ENCODE results near the gene SRGAP1. TPM values are rescaled to one million over a fixed set of nuclear protein-coding genes. Genes with fewer than 3 reads are reported as not detected.
"Not testable (repeated sequence)": the region's sequence is repeated elsewhere in the genome, so short reads cannot be mapped to it uniquely, and the experiment has no call there.

The SRGAP1 gene
- polyA plus RNA-seq, 4 donors = 16.9 to 27.8 (median 22.7) TPM

GRCh38 chr12:64066776-64067175 is 222.3 kb downstream of the SRGAP1 start:
- DNase-seq (ENCODE audit: low read depth in 4 of 4, low spot score in 2 of 4) = no peak

GRCh38 chr12:64070454-64070853 is 226.0 kb downstream of the SRGAP1 start:
- no peak for DNase-seq (ENCODE audit: low read depth in 4 of 4, low spot score in 2 of 4)

- no peak for DNase-seq (ENCODE audit: low read depth in 4 of 4, low spot score in 2 of 4)
Measured at GRCh38 chr12:64072916-64073575, 228.5 kb downstream of the SRGAP1 start.

- not testable (repeated sequence) for DNase-seq (ENCODE audit: low read depth in 4 of 4, low spot score in 2 of 4)
Measured at GRCh38 chr12:64076565-64076964, 232.1 kb downstream of the SRGAP1 start.

GRCh38 chr12:64077922-64078321 is 233.4 kb downstream of the SRGAP1 start:
- DNase-seq (ENCODE audit: low read depth in 4 of 4, low spot score in 2 of 4) = no peak

DNA sequence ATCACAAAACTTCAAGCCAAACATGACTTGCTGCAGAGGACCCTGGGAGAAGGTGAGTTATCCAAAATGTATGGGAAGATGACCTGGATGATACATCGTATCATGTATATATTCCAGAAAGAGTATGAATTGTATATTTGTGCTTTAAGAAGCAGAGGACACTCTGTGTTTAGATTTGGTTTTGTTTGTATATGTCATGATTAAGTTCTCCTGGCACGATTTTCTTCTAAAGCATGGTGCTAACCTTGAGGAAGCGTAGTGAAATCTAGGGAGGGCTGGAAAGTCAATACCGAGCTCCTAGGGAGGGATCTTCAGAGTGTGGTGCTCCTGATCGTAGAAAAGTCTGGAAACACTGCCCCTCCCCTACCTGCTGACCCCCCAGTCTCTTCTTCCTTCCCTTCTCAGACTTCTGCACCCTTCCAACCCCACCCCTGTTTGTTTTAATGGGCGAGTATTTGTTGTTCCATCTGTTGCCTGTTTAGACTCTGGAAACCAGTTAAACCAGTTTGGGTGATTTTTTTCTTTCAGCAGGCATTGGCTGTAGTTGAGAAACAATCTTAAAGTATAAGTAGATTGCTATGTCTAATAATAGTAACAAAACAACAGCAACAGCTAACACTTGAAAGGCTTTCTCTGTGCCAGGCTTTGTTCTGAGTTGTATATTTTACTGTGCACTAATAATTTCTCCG is 236.0 kb downstream of the SRGAP1 start:
- DNase-seq (ENCODE audit: low read depth in 4 of 4, low spot score in 2 of 4) = no peak

- DNase-seq (ENCODE audit: low read depth in 4 of 4, low spot score in 2 of 4) = no peak
Measured at GRCh38 chr12:64081008-64081404, 236.5 kb downstream of the SRGAP1 start.

DNA sequence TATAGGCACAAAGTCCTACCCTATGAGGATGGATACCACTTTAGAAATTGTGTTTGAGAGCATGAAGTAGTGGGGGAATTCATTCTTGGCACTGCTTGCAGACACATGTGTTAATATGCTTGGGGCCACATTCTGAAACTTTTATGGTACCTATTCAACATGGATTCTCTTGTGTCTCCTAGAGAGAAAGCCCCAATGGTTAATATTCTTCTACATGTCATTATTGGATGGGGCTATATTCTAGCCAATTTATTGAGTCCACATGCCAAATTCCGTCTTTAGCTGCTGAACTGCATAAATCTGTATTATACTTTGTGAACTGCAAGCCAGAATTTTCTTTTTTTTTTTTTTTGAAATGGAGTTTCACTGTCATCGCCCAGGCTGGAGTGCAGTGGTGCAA is 237.6 kb downstream of the SRGAP1 start:
- DNase-seq (ENCODE audit: low read depth in 4 of 4, low spot score in 2 of 4) = no peak

- DNase-seq (ENCODE audit: low read depth in 4 of 4, low spot score in 2 of 4) = no peak
Measured at GRCh38 chr12:64082866-64083268, 238.4 kb downstream of the SRGAP1 start.

DNA sequence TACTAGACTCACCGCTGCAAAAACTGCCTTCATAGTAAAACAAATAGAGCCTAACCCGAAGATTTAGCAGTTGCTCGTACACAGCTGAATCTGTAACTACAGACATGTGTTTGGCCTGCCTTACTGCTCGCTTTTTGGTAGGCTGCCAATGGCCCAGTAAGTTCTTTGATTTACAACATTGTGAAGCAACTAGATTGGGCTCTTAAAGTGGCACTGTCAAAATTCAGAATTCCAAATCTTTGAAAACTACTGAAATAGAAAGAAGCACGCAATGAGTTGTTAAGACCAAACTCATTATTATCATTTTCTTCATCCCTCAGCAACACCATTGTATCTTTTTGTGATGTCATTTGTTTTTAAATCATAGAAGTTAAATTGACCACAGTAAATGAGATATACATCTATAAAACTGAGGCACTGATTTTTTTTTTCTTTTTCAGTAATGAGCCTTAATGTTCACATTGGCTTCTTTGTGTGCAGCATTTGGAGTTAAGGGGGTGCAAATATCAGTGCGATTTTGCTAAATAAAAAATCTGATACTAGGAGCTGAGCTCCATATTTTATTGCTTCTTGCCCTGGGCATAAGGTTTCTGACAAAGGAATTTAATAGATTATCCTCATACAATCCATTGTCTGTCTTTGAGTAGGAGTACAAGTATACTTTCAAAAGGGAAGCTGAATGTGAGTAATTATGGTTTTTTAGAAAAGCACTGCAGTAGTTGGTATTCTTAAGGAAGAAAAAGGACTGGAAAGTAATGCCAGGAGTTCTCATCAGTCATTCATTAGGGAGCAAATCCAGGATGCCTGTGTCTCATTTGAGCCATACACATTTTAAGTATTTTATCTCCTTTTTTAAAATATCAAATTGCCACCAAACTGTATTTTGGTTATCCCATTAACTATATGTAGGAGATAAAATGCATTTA is 239.0 kb downstream of the SRGAP1 start:
- DNase-seq (ENCODE audit: low read depth in 4 of 4, low spot score in 2 of 4) = peak; percentile 32 to 65 (median 46)

DNA sequence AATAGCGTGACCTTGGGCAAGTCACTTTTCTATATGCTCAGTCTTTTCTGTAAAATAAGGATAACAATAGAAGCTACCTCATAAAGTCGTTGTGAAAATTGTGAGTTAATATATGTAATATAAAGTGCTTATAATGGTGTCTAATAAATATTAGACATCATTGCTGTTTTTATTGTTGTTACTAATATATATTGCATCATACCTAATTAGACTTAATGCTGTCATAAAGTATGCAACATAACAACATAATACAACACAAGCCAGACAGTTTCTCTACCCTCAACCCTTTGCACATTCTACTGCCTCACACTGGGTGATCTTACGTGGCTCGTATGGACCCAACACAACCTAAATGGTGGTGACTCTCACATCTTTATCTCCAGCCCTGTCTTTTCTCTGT is 240.7 kb downstream of the SRGAP1 start:
- no peak for DNase-seq (ENCODE audit: low read depth in 4 of 4, low spot score in 2 of 4)

GRCh38 chr12:64085996-64086395 is 241.5 kb downstream of the SRGAP1 start:
- no peak for DNase-seq (ENCODE audit: low read depth in 4 of 4, low spot score in 2 of 4)

DNA sequence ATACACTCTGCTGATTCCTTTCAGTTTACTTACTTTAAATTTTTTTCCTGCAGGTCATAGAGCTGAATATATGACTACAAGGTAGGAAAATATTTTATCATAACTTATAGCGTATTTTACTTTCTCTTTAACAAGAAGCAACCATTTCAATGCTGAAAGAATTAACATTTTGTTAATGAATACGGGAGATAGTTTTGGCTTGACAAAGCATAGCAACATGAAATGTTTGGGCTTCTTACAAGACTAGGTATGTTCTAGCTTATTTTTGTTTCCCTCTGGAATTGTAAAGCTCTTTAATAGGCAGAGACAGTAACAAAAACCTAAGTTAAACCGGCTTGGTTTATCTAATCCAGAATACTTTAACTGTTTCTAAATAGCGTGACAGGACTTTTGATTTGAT is 242.4 kb downstream of the SRGAP1 start:
- DNase-seq (ENCODE audit: low read depth in 4 of 4, low spot score in 2 of 4) = no peak

DNA sequence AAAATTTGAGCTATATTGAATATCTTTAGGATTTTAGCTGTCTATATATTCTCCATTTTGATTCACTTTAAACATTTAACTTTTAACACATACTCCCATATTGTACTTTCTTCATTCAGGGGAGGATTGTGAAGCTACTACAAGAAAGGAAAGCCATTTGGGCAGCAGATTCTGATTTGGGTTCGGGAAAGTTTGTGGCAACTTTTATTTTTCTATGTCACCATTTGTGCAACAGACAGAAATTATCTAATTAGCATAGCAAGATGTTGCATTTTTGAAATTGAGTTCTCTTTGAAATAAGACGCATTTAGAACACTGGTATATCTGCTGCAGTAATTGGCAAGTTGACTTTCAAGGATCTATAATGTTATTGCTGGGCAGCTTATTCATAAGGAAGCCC is 243.3 kb downstream of the SRGAP1 start:
- no peak for DNase-seq (ENCODE audit: low read depth in 4 of 4, low spot score in 2 of 4)

DNA sequence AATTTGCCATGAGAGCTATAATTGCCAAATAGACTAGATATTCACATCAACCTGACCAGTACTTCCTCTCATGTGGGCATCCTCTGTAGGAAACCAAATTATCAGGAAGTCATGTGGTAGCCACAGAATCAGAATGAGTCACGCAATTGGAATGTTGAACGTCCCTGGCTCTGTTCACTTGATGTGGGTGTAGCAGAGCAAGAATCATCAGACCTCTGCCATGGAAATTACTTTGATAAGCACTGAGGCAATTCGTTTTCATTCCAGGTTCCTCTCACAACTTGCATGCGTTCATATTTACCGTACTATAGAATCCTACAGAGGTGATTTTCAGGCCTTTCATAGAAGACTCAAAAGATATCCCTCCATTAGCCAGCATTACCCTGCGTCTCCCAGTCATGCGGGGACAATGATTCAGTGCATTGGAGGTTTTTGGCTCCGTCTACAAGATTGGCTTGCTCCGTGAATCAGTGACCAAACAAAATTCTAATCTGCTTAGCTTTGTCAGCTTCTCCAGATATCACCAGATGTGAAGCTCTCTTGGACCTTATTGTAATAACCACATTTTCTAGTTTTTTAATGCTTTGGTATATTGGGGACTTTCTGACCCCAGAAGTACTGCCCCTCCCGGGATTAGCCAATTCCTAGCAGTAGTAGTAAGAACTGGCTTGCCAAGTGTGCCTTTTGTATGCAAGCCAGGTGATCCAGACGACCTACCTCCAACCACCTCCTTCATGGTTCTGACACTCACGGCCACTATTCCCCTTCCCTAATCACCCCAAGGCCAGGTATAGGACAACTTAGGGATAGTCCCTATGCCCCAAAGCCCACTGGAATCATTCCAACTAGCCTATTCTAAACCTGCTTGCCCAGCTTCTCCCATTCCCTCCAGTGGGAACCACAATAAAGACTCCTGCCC is 244.2 kb downstream of the SRGAP1 start:
- DNase-seq (ENCODE audit: low read depth in 4 of 4, low spot score in 2 of 4) = no peak

- no peak for DNase-seq (ENCODE audit: low read depth in 4 of 4, low spot score in 2 of 4)
Measured at GRCh38 chr12:64090047-64090446, 245.5 kb downstream of the SRGAP1 start.

GRCh38 chr12:64091186-64091585 is 246.7 kb downstream of the SRGAP1 start:
- DNase-seq (ENCODE audit: low read depth in 4 of 4, low spot score in 2 of 4) = no peak

- no peak for DNase-seq (ENCODE audit: low read depth in 4 of 4, low spot score in 2 of 4)
Measured at GRCh38 chr12:64092507-64093196, 248.2 kb downstream of the SRGAP1 start.

GRCh38 chr12:64093689-64094088 is 249.2 kb downstream of the SRGAP1 start:
- no peak for DNase-seq (ENCODE audit: low read depth in 4 of 4, low spot score in 2 of 4)
